ENCODE results near the gene MYADML2.

Gene MYADML2

DNA sequence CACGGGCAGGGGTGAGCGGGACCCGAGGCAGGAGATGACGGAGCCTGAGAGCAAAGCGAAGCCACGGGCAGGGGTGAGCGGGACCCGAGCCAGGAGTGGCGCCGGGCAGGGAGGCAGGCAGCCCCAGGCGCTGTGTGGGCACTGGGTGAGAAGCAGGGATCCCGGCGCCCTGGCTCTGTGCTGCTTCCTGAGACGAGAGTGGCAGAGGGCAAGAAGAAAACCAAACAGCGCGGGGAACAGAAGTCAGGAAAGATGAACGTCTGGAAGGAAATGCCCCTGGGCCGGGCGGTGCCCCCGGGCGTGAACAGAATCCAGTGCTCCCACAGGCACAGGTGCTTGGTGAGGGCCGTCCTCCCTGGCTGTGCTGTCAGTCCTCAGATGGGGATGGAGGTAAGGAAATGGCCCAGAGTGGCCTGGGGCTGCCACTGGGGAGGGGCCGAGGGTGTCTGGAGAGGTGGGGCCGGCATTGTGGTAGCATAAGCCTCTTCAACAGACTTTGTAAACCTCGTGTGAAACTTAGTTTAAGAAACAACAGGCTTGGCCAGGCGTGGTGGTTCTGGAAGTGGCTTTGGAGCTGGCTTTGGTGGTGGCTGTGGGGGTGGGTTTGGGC is 40.2 kb upstream of the MYADML2 start:
- H3K36me3 ChIP-seq (replicated peaks; ENCODE audit: low read depth, low read length), result peaks cover 9% of the 10 kb centered on the region
- no peak overlapping the region for H2AFZ ChIP-seq (ENCODE audit: low read depth, low read length)
- H4K20me1 ChIP-seq (ENCODE audit: insufficient read depth, low read length), result no peaks in the 10 kb centered on the region
- no peaks in the 10 kb centered on the region for H3K4me1 ChIP-seq (ENCODE audit: low read length)
- no peak overlapping the region for H3K9ac ChIP-seq (ENCODE audit: low read length)
- no peaks in the 10 kb centered on the region for H3K27me3 ChIP-seq (ENCODE audit: low read depth, low read length)
- H3K79me2 ChIP-seq (ENCODE audit: low read length), result no peaks in the 10 kb centered on the region
- no peak overlapping the region for H3K27ac ChIP-seq (ENCODE audit: low read length)
- no peaks in the 10 kb centered on the region for H3K9me3 ChIP-seq (ENCODE audit: insufficient read depth, low read length)
- no peak overlapping the region for H3K4me2 ChIP-seq (ENCODE audit: low read length)
- no peak overlapping the region for H3K4me3 ChIP-seq (ENCODE audit: low read length)
- no peak for TF ChIP-seq EZH2phosphoT487 (IDR thresholded peaks at IDR 0.05; ENCODE audit: low read depth)
- no peak for TF ChIP-seq CTCF (IDR thresholded peaks at IDR 0.05; ENCODE audit: low read depth, low read length)

DNA sequence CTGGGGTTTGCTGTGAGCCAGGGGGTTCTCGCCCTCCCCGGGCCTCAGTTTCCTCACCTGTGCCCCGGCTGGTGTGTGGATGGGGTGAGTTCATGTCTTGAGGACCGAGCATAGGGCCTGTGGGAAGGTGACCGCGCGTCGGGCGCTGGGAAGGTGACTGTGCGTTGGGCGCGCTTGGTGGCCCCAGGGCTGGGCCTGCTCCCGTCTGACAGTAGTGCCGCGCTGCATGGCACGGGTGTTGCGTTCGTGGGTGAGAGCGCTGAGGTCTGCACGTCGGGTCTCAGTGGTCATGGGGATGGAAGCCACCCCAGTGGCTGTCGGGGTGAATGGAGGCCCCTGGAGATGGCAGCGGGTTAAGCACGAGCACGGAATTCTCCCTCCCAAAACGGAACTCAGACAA is 39.6 kb upstream of the MYADML2 start:
- Histone ChIP-seq H2AFZ (ENCODE audit: low read depth, low read length) (no peak overlapping the region), H3K9me3 (ENCODE audit: insufficient read depth, low read length) (no peaks in the 10 kb centered on the region), H3K4me3 (ENCODE audit: low read length) (no peak overlapping the region), H3K36me3 (replicated peaks; ENCODE audit: low read depth, low read length) (peaks cover 9% of the 10 kb centered on the region), H3K79me2 (ENCODE audit: low read length) (no peaks in the 10 kb centered on the region), H3K27ac (ENCODE audit: low read length) (no peak overlapping the region), H3K27me3 (ENCODE audit: low read depth, low read length) (no peaks in the 10 kb centered on the region), H3K4me2 (ENCODE audit: low read length) (no peak overlapping the region), H3K4me1 (ENCODE audit: low read length) (no peaks in the 10 kb centered on the region), H3K9ac (ENCODE audit: low read length) (no peak overlapping the region), H4K20me1 (ENCODE audit: insufficient read depth, low read length) (no peaks in the 10 kb centered on the region)
- no peak for TF ChIP-seq CTCF (IDR thresholded peaks at IDR 0.05; ENCODE audit: low read depth, low read length)
- TF ChIP-seq EZH2phosphoT487 (IDR thresholded peaks at IDR 0.05; ENCODE audit: low read depth), result no peak

DNA sequence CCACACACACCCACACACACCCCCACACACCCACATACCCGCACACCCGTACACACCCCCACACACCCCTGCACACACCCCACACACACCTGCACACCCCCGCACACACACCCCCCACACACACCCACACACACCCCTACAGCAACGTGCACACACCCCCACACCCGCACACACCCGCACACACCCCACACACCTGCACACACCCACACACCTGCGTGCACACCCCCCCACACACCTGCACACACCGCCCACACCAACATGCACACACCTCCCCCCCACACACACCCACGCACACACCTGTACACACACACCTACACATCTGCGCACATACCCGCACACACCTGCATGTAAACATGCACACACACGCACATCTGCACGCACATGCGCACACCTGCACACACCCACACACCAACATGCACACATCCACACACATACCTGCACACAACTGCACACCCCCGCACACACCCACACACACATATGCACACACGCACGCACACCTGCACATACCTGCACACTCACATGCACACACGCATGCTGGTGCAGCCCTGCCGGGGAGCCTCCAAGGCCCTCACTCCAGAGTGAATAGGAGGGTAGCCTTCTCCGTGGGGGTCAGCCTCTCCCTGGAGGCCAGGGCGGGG is 37.9 kb upstream of the MYADML2 start:
- Histone ChIP-seq H3K4me3 (ENCODE audit: low read length) (no peak overlapping the region), H4K20me1 (ENCODE audit: insufficient read depth, low read length) (no peaks in the 10 kb centered on the region), H2AFZ (ENCODE audit: low read depth, low read length) (no peak overlapping the region), H3K79me2 (ENCODE audit: low read length) (no peaks in the 10 kb centered on the region), H3K4me2 (ENCODE audit: low read length) (no peak overlapping the region), H3K36me3 (replicated peaks; ENCODE audit: low read depth, low read length) (peaks cover 12% of the 10 kb centered on the region), H3K9ac (ENCODE audit: low read length) (no peak overlapping the region), H3K27ac (ENCODE audit: low read length) (no peak overlapping the region), H3K4me1 (ENCODE audit: low read length) (no peaks in the 10 kb centered on the region), H3K27me3 (ENCODE audit: low read depth, low read length) (no peaks in the 10 kb centered on the region), H3K9me3 (ENCODE audit: insufficient read depth, low read length) (no peaks in the 10 kb centered on the region)
- TF ChIP-seq CTCF (IDR thresholded peaks at IDR 0.05; ENCODE audit: low read depth, low read length) (no peak), EZH2phosphoT487 (IDR thresholded peaks at IDR 0.05; ENCODE audit: low read depth) (no peak)

GRCh38 chr17:81983639-81984373 is 36.8 kb upstream of the MYADML2 start:
- Histone ChIP-seq H4K20me1 (ENCODE audit: insufficient read depth, low read length) (no peaks in the 10 kb centered on the region), H3K4me1 (ENCODE audit: low read length) (no peaks in the 10 kb centered on the region), H3K4me3 (ENCODE audit: low read length) (no peak overlapping the region), H3K9ac (ENCODE audit: low read length) (no peak overlapping the region), H3K9me3 (ENCODE audit: insufficient read depth, low read length) (no peaks in the 10 kb centered on the region), H3K4me2 (ENCODE audit: low read length) (no peak overlapping the region), H2AFZ (ENCODE audit: low read depth, low read length) (no peak overlapping the region), H3K36me3 (replicated peaks; ENCODE audit: low read depth, low read length) (peaks cover 12% of the 10 kb centered on the region), H3K79me2 (ENCODE audit: low read length) (no peaks in the 10 kb centered on the region), H3K27me3 (ENCODE audit: low read depth, low read length) (no peaks in the 10 kb centered on the region), H3K27ac (ENCODE audit: low read length) (no peak overlapping the region)
- TF ChIP-seq EZH2phosphoT487 (IDR thresholded peaks at IDR 0.05; ENCODE audit: low read depth), result no peak
- TF ChIP-seq CTCF (IDR thresholded peaks at IDR 0.05; ENCODE audit: low read depth, low read length), result no peak
